SU-DHL-6 (cell line): ENCODE results near the gene EIF3J.

Experiments
- CTCF ChIP-seq: fragments of 200-600 bp; sonication (generic); IDR thresholded peaks from one replicate; pipeline ENCODE4 v1.5.1; 2017; ENCODE audit warnings: antibody characterized with exemption, mild to moderate bottlenecking, low read length, moderate library complexity; ENCODE audit not compliant: insufficient read depth, poor library complexity, severe bottlenecking
- EZH2phosphoT487 ChIP-seq: fragments of 200-600 bp; sonication (generic), shearing (Covaris generic); conservative IDR thresholded peaks from 2 replicates; pipeline ENCODE4 v1.6.1; 2018; ENCODE audit warnings: mild to moderate bottlenecking, antibody characterized with exemption, low read length, moderate library complexity, mixed read lengths

DNA sequence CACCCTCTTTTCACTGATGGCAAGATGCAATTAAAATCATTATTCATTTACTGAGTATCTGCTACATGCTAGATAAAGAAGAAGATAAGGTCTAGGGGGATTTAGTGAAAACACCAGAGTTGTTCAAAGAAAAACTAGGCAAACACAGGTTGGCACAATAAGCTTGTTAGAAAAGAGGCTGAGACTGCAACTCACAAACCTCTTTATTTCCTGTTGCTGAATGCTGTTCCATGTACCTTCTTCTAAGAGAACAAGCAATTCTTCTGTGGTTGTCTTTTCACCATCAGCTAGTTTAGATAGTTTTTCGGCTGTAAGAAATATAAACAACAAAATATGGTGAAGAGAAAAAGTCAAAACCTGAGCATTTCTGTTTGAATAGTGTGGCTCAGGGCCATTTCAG is 61.1 kb downstream of the EIF3J start:
- TF ChIP-seq CTCF (no peak), EZH2phosphoT487 (no peak)
